ENCODE measurements around the gene ANK3.

Gene ANK3

DNA sequence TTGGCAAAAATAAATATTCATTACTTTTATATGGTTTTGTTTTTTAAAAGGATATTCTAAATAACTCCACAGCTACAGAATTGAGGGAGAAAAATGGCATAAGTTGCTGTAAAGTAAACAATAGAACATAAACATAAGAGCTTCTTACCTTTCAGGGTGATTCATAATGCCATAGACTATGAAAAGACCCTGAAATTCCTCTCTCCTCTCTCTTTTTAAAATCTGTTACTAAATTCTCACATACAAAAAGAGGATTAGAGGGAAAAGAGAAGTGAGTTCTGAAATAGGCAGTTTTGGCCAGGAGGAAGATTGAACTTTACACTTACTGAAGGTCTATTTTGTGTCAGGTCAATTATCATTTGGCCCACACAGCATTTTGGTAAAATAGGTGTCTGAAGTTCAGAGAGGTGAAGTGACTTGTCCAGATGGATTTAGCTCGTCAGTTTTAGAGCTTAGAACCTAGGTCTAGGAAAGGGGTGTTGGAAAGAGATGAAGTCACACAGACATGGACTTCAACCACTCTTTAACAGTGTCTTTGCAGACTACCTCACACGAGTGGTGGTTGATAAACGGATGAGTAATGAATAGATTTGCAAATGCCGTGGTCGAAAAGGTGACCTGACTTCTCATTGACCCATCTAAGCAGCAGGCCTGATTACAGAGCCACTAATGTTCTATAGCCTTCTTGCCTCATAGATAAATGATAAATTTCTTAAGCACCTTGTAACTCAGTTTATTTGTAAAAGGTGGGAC is 292.7 kb downstream of the ANK3 start:
- no peak for DNase-seq (ENCODE audit: low read depth)
- no peak overlapping the region for H3K4me3 ChIP-seq (ENCODE audit: low read depth, low read length)
- in situ Hi-C loops (cut with HindIII; ENCODE audit: low sequenced_read_pairs), result no loop called here
- TF ChIP-seq, protein P1, sequence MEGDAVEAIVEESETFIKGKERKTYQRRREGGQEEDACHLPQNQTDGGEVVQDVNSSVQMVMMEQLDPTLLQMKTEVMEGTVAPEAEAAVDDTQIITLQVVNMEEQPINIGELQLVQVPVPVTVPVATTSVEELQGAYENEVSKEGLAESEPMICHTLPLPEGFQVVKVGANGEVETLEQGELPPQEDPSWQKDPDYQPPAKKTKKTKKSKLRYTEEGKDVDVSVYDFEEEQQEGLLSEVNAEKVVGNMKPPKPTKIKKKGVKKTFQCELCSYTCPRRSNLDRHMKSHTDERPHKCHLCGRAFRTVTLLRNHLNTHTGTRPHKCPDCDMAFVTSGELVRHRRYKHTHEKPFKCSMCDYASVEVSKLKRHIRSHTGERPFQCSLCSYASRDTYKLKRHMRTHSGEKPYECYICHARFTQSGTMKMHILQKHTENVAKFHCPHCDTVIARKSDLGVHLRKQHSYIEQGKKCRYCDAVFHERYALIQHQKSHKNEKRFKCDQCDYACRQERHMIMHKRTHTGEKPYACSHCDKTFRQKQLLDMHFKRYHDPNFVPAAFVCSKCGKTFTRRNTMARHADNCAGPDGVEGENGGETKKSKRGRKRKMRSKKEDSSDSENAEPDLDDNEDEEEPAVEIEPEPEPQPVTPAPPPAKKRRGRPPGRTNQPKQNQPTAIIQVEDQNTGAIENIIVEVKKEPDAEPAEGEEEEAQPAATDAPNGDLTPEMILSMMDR (IDR thresholded peaks at IDR 0.05; ENCODE audit: low read depth, low read length, missing control alignments), result no peak

DNA sequence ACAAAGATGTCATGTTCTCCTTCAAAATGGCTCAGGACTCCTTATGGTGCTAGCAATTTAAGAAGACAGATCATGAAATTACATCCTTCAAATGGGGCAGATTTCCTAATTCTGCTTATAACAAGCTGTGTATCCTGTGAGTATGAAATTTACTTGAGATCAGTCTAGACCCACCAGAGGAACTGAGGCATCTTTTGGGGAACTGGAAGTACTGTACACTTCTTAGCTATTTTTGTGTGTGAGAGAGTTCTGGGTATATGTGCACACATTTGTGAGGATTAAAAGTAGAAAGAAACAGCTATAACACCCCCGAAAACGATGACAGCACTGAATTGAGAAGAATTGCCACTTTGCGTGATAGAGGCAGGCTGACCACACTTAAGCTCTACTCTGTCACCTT is 296.4 kb downstream of the ANK3 start:
- no peak for DNase-seq (ENCODE audit: low read depth)
- in situ Hi-C loops (cut with HindIII; ENCODE audit: low sequenced_read_pairs), result no loop called here
- TF ChIP-seq, protein P1 (IDR thresholded peaks at IDR 0.05; ENCODE audit: low read depth, low read length, missing control alignments), result no peak
- no peak overlapping the region for H3K4me3 ChIP-seq (ENCODE audit: low read depth, low read length)

DNA sequence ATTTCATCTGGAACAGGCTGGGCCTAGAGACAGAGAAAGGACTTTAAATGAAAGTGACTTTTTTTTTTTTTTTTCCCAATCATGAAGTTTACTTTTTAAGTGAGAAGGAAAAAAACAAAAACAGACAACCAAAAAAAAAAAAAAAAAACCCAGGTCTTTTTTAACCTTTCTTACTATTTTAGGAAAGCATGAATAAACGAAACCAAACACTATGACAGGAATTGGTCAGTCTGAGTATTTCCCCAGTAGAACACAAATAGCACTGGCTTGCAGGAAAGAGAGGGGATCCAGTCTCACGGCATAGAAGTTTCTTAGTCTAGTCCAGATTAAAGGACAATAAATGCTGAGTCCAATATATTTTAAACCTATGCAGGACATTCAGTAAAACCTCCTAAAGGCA is 302.8 kb downstream of the ANK3 start:
- DNase-seq (ENCODE audit: low read depth), result no peak
- TF ChIP-seq, protein P1 (IDR thresholded peaks at IDR 0.05; ENCODE audit: low read depth, low read length, missing control alignments), result no peak
- no peak overlapping the region for H3K4me3 ChIP-seq (ENCODE audit: low read depth, low read length)
- in situ Hi-C loops (cut with HindIII; ENCODE audit: low sequenced_read_pairs), result no loop called here

DNA sequence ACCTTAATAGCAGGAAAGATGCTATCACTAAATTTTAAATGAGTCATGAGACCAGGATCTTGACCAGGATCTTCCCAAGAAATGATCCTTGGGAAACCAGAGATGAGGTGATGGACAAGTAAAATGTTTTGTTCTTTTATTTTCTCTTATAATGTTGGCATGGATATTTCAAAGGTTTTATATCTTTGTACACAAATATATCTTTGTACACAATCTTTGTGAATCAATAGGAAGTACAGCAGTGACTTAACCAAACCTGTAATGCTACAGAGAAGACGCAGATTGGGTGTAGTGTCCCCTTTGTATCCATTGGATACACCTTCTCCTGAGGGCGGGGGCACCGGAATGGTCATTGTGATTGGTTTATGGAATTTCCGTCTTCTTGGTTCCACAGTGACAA is 303.3 kb downstream of the ANK3 start:
- DNase-seq (ENCODE audit: low read depth), result no peak
- TF ChIP-seq, protein P1 (IDR thresholded peaks at IDR 0.05; ENCODE audit: low read depth, low read length, missing control alignments), result no peak
- in situ Hi-C loops (cut with HindIII; ENCODE audit: low sequenced_read_pairs), result no loop called here
- no peak overlapping the region for H3K4me3 ChIP-seq (ENCODE audit: low read depth, low read length)

DNA sequence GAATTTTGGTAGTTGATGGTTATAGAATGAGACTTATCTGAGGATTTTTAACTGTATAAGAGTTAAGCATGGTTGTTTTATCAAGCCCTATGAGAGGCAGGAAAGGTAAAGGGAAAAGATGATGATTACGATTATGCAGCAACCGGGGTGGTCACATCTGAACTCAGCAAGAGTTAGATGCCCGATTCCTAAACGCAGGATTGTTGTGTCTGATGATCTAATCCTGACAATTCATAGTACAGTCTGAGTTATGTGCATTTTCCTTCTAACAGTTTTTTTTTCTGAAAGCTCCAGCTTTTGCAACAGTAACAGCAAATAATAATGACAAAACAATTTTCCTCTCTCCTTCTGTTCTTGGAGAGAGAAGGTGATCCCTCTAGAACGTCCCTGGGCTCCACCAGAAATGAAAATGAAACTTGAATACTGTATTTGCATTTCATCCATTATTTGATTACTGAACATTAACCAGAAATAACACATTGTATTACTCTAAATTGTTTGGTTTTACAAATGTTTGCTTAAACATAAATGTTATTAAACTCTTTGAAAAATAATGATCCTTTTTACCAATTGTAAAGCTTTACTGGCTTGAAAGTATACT is 306.8 kb downstream of the ANK3 start:
- no peak overlapping the region for H3K4me3 ChIP-seq (ENCODE audit: low read depth, low read length)
- TF ChIP-seq, protein P1 (IDR thresholded peaks at IDR 0.05; ENCODE audit: low read depth, low read length, missing control alignments), result no peak
- DNase-seq (ENCODE audit: low read depth), result no peak
- in situ Hi-C loops (cut with HindIII; ENCODE audit: low sequenced_read_pairs), result no loop called here

DNA sequence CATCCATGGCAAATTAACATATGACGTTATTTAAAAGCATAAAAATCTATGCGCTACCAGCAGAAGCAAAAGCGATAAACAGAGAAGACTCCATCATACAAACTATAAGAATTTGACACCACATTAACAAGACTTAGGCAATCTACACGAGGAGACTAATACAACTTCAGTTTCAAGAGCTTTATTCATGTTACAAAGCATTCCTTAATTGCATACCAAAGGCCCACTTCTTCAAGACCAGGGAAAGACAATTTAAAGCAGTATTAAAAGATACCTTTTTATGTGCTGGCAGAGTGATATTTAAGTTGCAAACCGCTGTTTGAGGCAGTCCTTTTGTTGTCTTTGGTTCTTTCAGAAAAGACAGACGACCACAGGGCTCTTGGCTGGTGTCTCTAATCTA is 307.3 kb downstream of the ANK3 start:
- TF ChIP-seq, protein P1 (IDR thresholded peaks at IDR 0.05; ENCODE audit: low read depth, low read length, missing control alignments), result no peak
- no peak overlapping the region for H3K4me3 ChIP-seq (ENCODE audit: low read depth, low read length)
- in situ Hi-C loops (cut with HindIII; ENCODE audit: low sequenced_read_pairs), result no loop called here
- DNase-seq (ENCODE audit: low read depth), result no peak

All from astrocyte of the cerebellum (primary cell).